GM12875 (cell line): Measurements from ENCODE around the gene SLC17A8.

Experiments
- H3K4me3 ChIP-seq: one replicate; pipeline ENCODE4 v1.5.1; 2011; ENCODE audit warnings: low read depth, low read length, control low read depth
- CTCF ChIP-seq: IDR thresholded peaks from 2 replicates; pipeline ENCODE4 v1.5.1; 2011; ENCODE audit warnings: low read depth, mild to moderate bottlenecking, control low read depth, inconsistent platforms, low read length, moderate library complexity, borderline replicate concordance; ENCODE audit not compliant: insufficient read depth

SLC17A8 gene

DNA sequence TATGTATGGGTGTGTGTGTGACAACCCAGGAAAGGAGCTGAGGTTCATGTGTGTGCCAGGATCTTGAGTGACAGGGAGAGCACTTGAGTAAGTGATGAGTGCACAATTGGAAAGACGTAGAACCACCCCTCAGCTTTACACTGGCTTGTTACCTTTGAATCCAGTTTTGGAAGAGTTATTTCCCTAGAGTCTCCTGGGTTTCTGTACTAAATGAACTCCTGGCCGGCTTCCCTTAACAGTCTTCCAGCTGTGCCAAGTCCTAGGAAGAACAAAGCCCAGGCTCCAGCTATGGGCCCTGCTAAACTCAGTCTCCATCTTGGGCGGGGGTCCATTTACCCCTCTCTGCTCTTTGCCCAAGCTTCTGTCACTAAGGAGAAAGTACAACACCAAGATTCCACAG is 97.1 kb downstream of the SLC17A8 start:
- H3K4me3 ChIP-seq, result no peak overlapping the region
- no peak for TF ChIP-seq CTCF

DNA sequence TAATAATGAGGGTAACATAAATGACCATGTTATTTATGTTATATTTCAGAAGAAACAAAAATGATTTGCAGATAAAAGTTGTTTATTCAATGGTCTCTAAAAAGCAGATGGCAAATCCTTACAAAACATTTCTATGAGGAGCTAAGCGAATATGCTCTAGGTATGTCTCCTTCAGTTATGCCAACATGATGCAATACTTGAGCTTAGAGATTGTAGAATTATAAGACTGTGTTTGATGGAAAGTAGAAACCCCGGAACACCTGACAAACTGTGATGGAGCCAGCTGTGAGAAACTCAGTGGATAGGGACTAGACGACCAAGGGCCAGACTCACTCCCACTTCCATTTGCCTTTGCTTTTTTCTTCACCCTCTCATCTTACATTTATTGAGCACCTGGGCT is 99.0 kb downstream of the SLC17A8 start:
- no peak overlapping the region for H3K4me3 ChIP-seq
- TF ChIP-seq CTCF, result no peak

- no peak for TF ChIP-seq CTCF
Measured at GRCh38 chr12:100458191-100458590, 101.3 kb downstream of the SLC17A8 start.

GRCh38 chr12:100460702-100461101 is 103.8 kb downstream of the SLC17A8 start:
- no peak for TF ChIP-seq CTCF
- no peak overlapping the region for H3K4me3 ChIP-seq

More at GRCh38 chr12:100458191-100458590, 101.3 kb downstream of the SLC17A8 start:
- H3K4me3 ChIP-seq, result no peak overlapping the region

GRCh38 chr12:100461330-100461973 is 104.6 kb downstream of the SLC17A8 start:
- no peak overlapping the region for H3K4me3 ChIP-seq
- no peak for TF ChIP-seq CTCF

DNA sequence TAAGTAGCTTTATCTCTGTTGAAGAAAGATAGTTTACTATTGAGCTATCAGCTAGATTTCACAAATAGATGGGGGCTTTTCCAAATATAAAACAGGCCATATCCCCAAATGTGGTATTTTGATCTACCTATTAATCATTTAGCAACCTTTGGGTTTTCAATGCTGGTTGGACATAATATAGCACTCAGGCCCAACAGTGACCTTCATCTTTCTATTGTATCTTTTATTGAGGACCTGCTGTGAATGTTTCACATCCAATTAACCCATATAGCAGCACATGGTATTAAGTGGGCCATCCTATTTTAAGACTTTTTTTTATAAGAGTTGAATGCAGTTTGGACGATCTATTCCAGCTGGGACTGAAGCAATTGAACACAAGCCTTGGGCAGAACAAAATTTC is 106.8 kb downstream of the SLC17A8 start:
- TF ChIP-seq CTCF, result no peak
- no peak overlapping the region for H3K4me3 ChIP-seq

DNA sequence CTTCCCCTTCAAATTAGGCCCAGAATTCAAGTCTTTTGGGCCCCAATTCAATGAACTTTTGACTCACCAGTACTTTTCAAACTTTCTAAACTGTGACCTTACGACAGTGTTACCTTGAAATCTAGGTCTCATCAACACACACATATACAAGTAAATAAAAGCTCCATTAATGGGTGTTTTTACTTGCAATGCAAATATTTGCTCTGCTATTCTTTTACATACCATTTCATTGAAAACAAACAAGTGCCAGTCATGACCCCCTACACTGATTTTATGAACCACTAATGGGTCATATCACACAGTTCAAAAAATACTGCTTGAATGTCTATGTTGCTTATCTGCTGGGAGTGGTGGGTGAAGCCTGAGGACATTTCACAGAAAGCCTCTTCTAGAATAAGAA is 107.7 kb downstream of the SLC17A8 start:
- no peak for TF ChIP-seq CTCF
- no peak overlapping the region for H3K4me3 ChIP-seq
